ENCODE data around the gene GASK1A.

GASK1A gene

DNA sequence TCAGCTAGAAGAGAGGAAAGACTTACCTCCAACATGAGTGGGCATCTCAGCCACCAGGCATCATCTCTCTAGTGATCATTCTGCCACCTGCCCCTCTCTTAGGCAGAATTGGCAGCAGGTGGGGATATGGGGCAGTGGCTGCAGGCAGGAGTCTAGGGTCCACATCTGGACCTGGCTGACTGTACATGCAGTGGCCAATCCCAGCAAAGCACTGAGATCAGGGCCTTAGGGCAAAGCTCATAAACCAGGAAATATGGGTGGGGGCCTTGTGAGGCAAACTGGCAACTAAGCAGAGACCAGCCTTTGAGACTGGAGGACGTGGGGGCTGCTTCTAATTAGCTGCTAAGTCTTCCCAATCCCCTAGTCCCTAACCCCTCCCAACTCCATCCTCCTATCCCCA is 113.9 kb downstream of the GASK1A start:
- DNase-seq, result no peak

DNA sequence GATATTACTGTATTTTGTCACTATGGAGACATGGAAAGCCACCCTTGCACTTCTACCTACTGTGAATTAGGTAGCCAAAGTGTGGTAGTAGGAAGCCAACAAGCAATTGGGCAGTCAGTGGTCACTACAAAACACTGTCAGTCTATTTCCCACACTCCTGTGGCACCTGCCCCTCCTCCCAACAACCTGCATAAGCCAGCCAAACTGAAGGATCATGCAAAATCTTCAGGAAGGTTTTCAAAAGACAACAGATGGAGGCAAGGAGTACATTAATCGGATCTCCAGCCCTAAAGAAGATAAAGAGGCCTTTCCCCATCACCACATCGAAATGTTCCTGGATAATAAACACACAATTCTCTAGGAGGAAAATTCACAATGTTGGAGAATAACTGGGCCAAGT is 114.9 kb downstream of the GASK1A start:
- DNase-seq, result no peak

- DNase-seq, result no peak
Observed at GRCh38 chr3:43094381-43094780, 115.3 kb downstream of the GASK1A start.

- DNase-seq, result no peak
Observed at GRCh38 chr3:43094851-43095250, 115.7 kb downstream of the GASK1A start.

DNA sequence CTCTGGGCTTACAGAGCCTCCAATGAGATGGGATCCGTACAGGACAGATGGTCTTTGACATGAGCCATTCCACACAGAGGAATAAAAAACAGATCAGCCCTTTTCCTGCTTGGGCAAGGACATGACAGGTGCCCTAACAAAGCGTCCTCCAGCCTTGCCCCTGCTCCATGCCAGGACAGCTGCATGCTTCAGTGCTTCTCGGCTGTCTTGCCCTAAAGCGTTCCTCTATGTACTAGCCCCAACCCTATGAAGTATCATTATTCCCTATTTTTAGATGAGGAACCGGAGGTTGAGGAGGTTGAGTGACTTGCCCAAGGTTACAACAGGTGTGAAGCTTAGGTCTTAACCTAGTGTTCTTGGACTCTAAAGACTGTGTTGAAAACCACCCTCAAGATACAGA is 116.3 kb downstream of the GASK1A start:
- no peak for DNase-seq

DNA sequence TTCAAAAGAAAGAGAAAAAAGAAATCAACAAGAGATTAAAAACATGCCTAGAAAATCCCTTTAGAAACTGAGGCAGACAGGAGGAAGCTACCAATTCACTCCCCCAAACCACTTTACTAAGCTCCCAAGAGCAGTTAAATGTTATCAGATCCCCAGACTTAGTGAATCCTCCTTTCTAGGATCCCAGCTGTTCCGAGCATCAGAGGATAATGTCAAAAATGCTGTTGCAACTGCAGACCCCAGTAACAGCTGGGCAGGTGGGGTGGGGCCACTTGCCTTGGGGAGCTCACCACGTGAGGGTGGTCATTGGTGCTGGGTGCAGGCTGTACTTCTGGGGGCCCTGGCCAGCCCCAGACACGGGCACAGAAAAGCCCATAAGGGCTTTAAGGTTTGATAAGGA is 117.7 kb downstream of the GASK1A start:
- DNase-seq, result no peak

DNA sequence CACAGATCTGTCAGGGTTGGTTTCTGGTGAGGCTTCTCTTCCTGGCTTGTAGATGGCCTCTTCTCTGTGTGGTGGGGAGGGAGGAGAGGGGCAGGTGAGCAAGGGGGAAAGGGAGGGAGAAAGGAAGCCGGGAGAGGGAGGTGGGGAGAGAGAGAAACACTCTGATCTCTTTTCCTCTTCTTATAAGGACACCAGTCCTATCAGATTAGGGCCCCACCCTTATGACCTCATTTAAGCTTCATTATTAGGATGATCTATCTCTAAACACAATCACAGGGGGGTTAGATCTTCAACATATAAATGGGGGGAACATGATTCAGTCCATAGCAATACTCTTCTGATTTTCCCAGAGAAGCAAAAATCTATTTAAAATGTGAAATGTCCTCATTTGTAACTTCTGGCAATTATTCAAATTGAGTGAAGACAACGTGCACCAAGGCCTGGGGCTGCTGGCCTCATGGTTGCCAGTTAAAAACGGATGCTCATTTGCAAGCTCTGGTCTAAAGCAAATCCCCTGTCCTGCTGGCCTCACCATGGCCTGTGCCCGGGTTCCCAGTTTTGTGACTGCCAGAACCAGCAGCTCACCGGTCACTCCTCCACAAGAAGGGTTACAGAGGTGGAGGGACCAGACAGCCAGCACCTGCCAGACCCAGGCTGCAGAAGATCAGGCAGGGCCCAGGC is 118.4 kb downstream of the GASK1A start:
- DNase-seq, result no peak

- DNase-seq, result no peak
Observed at GRCh38 chr3:43098761-43099160, 119.7 kb downstream of the GASK1A start.

DNA sequence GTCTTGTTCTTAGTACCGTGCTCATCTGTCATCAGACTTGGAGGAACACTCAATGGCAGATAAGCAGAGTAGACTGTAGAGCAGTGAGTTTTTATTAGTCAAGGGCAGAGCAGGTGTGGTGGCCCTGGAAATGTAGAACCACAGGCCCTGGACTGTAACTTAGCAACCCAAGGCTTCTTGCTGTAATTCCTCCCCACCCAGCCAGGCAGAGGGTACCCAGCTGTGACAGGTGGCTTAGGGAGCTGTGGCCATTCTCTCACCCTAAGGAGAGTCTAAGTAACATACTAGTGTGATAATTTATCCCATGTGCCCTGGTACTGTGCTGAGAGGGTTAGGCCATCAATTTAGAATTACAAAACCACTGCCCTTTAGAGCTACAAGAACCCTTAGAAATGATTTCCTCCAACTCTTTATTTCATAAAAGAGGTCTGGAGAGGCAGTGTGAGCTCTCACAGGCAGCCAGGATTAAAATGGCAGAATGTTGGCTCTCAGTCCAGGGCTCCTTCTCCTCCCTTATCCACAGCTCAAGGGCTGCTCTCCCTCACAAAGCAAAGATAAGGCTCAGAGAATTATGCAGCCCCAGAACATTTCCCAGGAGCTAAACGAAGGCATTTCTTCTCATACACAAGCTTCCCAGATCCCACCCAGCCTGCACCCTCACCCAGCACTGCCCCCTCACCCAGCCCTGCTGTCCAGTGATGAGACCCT is 123.8 kb downstream of the GASK1A start:
- DNase-seq, result no peak

- DNase-seq, result no peak
Observed at GRCh38 chr3:43104039-43104438, 124.9 kb downstream of the GASK1A start.

- no peak for DNase-seq
Observed at GRCh38 chr3:43104660-43105595, 125.8 kb downstream of the GASK1A start.

GRCh38 chr3:43105596-43106292 is 126.6 kb downstream of the GASK1A start, which contains the start of gene POMGNT2:
Gene POMGNT2 (minus strand): TSS chr3:43106079. CDS start chr3:43081431, 24,648 bp downstream.
- peak; percentile 90 for DNase-seq

GRCh38 chr3:43106293-43106628 is 127.2 kb downstream of the GASK1A start:
- DNase-seq, result no peak
